ENCODE data around the gene ASS1.

The ASS1 gene

GRCh38 chr9:130500340-130501180 lies 55.8 kb downstream of the ASS1 start:
- peak; percentile 85 for DNase-seq

- DNase-seq: no peak
Measured at GRCh38 chr9:130501639-130502038, 56.9 kb downstream of the ASS1 start.

- DNase-seq: no peak
Measured at GRCh38 chr9:130508218-130508617, 63.5 kb downstream of the ASS1 start.

GRCh38 chr9:130512199-130512598 lies 67.4 kb downstream of the ASS1 start:
- no peak for DNase-seq

GRCh38 chr9:130513078-130513477 lies 68.3 kb downstream of the ASS1 start:
- DNase-seq: no peak

DNA sequence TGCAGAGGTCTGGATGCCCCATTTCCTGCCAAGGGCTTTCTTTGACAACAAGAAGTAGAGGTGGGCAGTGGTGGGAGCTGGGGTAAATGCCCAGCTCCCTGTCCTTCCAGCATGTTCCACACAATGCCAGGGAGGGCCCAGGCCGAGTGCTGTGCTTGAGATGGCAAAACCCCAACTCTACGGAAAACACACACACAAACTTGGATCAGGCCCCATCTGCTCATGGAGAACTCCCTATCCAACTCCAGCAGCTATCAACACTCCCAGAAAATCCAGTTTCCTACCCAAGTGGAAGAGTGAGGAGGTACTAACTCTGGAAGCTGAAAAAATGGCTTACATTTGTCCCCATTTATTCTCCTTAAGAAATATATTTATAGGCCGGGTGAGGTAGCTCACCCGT lies 73.5 kb downstream of the ASS1 start:
- no peak for DNase-seq

DNA sequence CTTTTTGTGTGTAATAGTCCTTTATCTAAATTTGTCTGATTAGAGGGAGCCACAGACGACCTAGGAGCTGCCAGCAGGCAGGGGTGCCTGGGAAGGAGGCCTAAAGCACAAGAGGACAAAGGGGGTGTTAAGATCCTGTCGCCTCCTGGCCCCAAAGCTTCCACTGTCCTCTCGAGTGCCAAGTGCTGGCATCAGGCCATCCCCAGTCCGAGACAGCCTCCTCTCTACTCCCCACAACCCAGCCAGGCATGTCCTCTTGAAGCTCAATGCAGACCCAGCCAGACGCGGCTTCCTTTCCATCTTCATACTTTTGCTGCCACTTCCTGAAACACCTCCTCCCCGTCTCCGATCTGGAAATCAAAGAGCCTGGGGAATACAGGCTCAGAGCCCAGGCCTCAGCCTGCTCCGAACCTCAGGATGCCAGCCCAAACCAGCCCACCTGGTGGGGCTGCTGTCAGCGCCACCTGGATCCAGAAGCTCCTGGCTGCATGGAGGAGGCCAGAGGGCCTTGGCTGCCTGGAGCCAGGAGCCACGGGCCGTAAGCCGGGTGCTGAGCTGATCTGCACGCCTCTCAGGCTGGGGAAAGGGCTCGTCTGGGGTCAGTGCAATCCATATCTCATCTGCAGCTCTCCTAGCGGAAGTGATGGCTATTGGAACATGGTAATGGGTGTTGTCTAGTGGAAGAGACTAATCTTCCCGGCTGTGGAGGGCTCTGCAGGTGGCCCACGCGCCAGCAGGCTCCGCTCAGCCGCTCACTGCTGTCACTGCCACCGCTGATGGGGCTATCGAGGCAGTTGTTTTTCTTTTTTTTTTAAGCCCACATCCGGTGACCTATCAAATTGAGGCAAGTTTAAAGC lies 74.4 kb downstream of the ASS1 start:
- no peak for DNase-seq

GRCh38 chr9:130519927-130520326 lies 75.2 kb downstream of the ASS1 start:
- no peak for DNase-seq

DNA sequence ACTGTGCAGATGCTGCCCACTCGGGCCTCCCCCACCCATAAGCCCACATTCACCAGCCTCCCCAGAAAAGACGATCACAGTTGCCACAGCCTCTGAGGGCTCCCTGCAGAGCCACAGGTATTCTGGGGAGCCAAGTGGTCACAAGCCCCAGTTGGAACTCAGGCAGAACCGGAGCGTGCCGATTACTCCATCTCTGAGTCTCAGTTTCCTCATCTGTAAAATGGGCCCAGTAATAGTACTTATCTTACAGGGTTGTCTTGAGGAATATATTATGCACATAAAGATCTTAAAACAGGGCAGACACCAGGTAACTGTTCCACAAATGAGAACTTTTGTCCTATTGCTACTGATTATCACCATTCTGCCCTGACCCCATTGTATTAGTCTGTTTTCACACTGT lies 77.0 kb downstream of the ASS1 start:
- no peak for DNase-seq

- DNase-seq: no peak
Measured at GRCh38 chr9:130522233-130522808, 77.6 kb downstream of the ASS1 start.

- no peak for DNase-seq
Measured at GRCh38 chr9:130523921-130524320, 79.2 kb downstream of the ASS1 start.

- DNase-seq: no peak
Measured at GRCh38 chr9:130526193-130526853, 81.6 kb downstream of the ASS1 start.

GRCh38 chr9:130526854-130527650 lies 82.3 kb downstream of the ASS1 start:
- no peak for DNase-seq

DNA sequence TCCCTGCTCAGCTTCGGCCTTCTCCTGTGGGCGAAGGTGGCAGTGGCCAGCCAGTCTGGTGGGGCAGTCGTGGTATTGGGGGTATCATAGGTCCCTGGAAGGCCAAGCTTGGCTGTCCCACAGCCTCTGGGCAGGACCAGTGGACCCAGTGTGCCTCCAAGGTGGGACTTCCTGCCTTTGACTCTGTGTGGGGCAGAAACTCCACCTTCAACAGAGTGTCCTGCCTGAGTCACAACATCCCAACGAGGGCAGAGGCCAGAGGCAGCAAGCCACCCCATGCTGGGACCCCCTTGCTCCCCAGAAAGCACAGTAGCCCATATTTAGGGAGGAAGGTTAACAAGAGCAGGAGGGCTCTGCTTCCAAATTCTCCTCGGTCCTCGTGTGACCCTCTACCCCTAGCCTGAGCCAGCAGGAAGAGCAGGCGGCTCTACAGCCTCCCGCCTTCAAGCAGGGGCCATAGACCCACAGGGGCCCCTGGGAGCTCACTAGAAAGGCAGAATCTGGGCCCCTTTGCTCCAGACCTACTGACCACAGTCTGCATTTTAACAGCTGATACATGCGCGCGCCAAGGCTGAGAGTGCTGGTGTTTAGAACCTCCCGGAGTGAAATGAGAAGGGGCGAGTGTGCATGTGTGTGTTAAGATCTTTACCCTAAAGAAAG lies 83.0 kb downstream of the ASS1 start:
- no peak for DNase-seq

DNA sequence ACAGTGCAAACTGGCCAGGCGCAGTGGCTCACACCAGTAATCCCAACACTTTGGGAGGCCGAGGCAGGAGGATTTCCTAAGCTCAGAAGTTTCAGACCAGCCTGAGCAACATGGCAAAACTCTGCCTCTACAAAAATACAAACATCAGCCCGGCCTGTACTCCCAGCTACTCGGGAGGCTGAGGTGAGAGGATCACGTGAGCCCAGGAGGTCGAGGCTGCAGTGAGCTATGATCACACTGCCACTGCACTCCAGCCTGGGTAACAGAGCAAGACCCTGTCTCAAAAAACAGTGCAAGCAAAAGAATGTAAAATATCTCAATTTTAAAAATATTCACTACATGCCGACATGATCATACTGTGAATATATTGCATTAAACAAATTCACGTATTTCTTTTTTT lies 83.9 kb downstream of the ASS1 start:
- no peak for DNase-seq

DNA sequence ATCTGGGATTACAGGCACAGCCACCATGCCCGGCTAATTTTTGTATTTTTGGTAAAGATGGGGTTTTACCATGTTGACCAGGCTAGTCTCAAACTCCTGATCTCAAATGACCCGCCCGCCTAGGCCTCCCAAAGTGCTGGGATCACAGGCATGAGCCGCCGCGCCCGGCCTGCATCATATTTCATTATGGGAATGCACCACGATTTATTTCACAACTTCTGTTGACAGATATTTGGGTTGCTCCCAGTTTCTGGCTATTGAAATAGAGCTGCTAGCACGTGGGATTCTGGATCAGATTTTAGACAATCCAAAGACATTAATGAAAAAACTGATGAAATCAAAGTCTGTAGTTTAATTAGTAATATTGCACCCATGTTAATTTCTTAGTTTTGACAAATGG lies 86.2 kb downstream of the ASS1 start:
- DNase-seq: no peak

GRCh38 chr9:130531670-130532069 lies 86.9 kb downstream of the ASS1 start:
- no peak for DNase-seq

- no peak for DNase-seq
Measured at GRCh38 chr9:130532426-130533080, 87.8 kb downstream of the ASS1 start.

GRCh38 chr9:130535818-130536521 lies 91.2 kb downstream of the ASS1 start:
- DNase-seq: peak; percentile 97

GRCh38 chr9:130536701-130537107 lies 91.9 kb downstream of the ASS1 start:
- no peak for DNase-seq
